ENCODE measurements around the gene NELFCD.

The NELFCD gene

DNA sequence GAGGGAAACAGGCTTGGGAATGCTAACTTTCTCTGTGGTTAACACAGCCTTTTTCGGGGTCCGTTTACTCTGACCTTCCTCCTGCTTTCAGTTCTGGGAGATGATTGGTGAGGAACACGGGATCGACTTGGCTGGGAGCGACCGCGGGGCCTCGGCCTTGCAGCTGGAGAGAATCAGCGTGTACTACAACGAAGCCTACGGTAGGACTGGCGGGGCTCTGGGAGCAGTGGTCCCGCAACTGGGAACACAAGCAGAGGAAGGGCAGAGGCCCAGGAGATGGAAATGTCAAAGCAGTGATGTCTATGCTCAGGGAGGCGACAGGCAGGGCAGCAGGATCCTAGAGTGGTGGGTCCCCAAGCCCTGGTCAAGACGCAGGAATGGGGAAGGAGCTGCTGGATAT is 41.7 kb downstream of the NELFCD start:
- TF ChIP-seq, protein P1, sequence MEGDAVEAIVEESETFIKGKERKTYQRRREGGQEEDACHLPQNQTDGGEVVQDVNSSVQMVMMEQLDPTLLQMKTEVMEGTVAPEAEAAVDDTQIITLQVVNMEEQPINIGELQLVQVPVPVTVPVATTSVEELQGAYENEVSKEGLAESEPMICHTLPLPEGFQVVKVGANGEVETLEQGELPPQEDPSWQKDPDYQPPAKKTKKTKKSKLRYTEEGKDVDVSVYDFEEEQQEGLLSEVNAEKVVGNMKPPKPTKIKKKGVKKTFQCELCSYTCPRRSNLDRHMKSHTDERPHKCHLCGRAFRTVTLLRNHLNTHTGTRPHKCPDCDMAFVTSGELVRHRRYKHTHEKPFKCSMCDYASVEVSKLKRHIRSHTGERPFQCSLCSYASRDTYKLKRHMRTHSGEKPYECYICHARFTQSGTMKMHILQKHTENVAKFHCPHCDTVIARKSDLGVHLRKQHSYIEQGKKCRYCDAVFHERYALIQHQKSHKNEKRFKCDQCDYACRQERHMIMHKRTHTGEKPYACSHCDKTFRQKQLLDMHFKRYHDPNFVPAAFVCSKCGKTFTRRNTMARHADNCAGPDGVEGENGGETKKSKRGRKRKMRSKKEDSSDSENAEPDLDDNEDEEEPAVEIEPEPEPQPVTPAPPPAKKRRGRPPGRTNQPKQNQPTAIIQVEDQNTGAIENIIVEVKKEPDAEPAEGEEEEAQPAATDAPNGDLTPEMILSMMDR (IDR thresholded peaks at IDR 0.05; ENCODE audit: low read length) = no peak
- TF ChIP-seq EZH2phosphoT487 (IDR thresholded peaks at IDR 0.05; ENCODE audit: low read length) = no peak
- no peak for TF ChIP-seq EZH2 (optimal IDR thresholded peaks at IDR 0.05; ENCODE audit: low read depth, low read length)
- no peak overlapping the region for H3K4me3 ChIP-seq (ENCODE audit: low read length)
- H4K20me1 ChIP-seq (ENCODE audit: insufficient read depth, low read length) = peaks cover 10% of the 10 kb centered on the region; the same call in 1 of the 2 replicates
- H3K9ac ChIP-seq (ENCODE audit: low read length) = no peak overlapping the region
- no peaks in the 10 kb centered on the region for H3K4me1 ChIP-seq (ENCODE audit: low read length)
- peaks cover 6% of the 10 kb centered on the region; the same call in 1 of the 2 replicates for H3K36me3 ChIP-seq (replicated peaks; ENCODE audit: insufficient read depth, low read length)
- H3K27me3 ChIP-seq (replicated peaks; ENCODE audit: insufficient read depth, low read length) = no peaks in the 10 kb centered on the region
- no peaks in the 10 kb centered on the region; the same call in 1 of the 2 replicates for H3F3A ChIP-seq (ENCODE audit: insufficient read depth, low read length)
- H3K79me2 ChIP-seq (ENCODE audit: low read length) = peaks cover 38% of the 10 kb centered on the region
- no peak overlapping the region for H2AFZ ChIP-seq (ENCODE audit: low read length)
- no peak overlapping the region for H3K4me2 ChIP-seq (ENCODE audit: low read depth, low read length)
- H3K9me2 ChIP-seq (replicated peaks; ENCODE audit: insufficient read depth, low read length) = no peaks in the 10 kb centered on the region
- DNase-seq = no peak
- no peaks in the 10 kb centered on the region for H3K9me3 ChIP-seq (replicated peaks; ENCODE audit: insufficient read depth, low read length)
- H3K27ac ChIP-seq (ENCODE audit: low read length) = no peak overlapping the region

GRCh38 chr20:59023616-59024015 is 42.6 kb downstream of the NELFCD start:
- H3K36me3 ChIP-seq (replicated peaks; ENCODE audit: insufficient read depth, low read length) = peaks cover 6% of the 10 kb centered on the region; the same call in 1 of the 2 replicates
- H3K4me2 ChIP-seq (ENCODE audit: low read depth, low read length) = no peak overlapping the region
- no peaks in the 10 kb centered on the region for H3K9me3 ChIP-seq (replicated peaks; ENCODE audit: insufficient read depth, low read length)
- no peak for DNase-seq
- 0 out of 2 replicates have a peak, but pooled peaks cover under 1% of the 10 kb centered on the region for H3K4me1 ChIP-seq (ENCODE audit: low read length)
- peaks cover 47% of the 10 kb centered on the region for H3K79me2 ChIP-seq (ENCODE audit: low read length)
- no peaks in the 10 kb centered on the region; the same call in 1 of the 2 replicates for H3F3A ChIP-seq (ENCODE audit: insufficient read depth, low read length)
- H3K9ac ChIP-seq (ENCODE audit: low read length) = no peak overlapping the region
- H3K27me3 ChIP-seq (replicated peaks; ENCODE audit: insufficient read depth, low read length) = no peaks in the 10 kb centered on the region
- no peak overlapping the region for H3K27ac ChIP-seq (ENCODE audit: low read length)
- TF ChIP-seq, protein P1 (IDR thresholded peaks at IDR 0.05; ENCODE audit: low read length) = no peak
- TF ChIP-seq EZH2phosphoT487 (IDR thresholded peaks at IDR 0.05; ENCODE audit: low read length) (no peak), EZH2 (optimal IDR thresholded peaks at IDR 0.05; ENCODE audit: low read depth, low read length) (no peak)
- peaks cover 17% of the 10 kb centered on the region for H4K20me1 ChIP-seq (ENCODE audit: insufficient read depth, low read length)
- H3K4me3 ChIP-seq (ENCODE audit: low read length) = no peak overlapping the region
- no peaks in the 10 kb centered on the region for H3K9me2 ChIP-seq (replicated peaks; ENCODE audit: insufficient read depth, low read length)
- no peak overlapping the region for H2AFZ ChIP-seq (ENCODE audit: low read length)

GRCh38 chr20:59024111-59024530 is 43.1 kb downstream of the NELFCD start:
- Histone ChIP-seq H3K4me1 (ENCODE audit: low read length) (peaks cover 5% of the 10 kb centered on the region), H2AFZ (ENCODE audit: low read length) (no peak overlapping the region), H3K79me2 (ENCODE audit: low read length) (peaks cover 52% of the 10 kb centered on the region), H3K9me2 (replicated peaks; ENCODE audit: insufficient read depth, low read length) (no peaks in the 10 kb centered on the region), H3K9me3 (replicated peaks; ENCODE audit: insufficient read depth, low read length) (no peaks in the 10 kb centered on the region), H3K27me3 (replicated peaks; ENCODE audit: insufficient read depth, low read length) (no peaks in the 10 kb centered on the region), H3K9ac (ENCODE audit: low read length) (no peak overlapping the region), H3K27ac (ENCODE audit: low read length) (no peak overlapping the region), H4K20me1 (ENCODE audit: insufficient read depth, low read length) (peaks cover 17% of the 10 kb centered on the region), H3F3A (ENCODE audit: insufficient read depth, low read length) (no peaks in the 10 kb centered on the region; the same call in 1 of the 2 replicates), H3K36me3 (replicated peaks; ENCODE audit: insufficient read depth, low read length) (peaks cover 6% of the 10 kb centered on the region; the same call in 1 of the 2 replicates), H3K4me3 (ENCODE audit: low read length) (no peak overlapping the region), H3K4me2 (ENCODE audit: low read depth, low read length) (no peak overlapping the region)
- no peak for TF ChIP-seq EZH2phosphoT487 (IDR thresholded peaks at IDR 0.05; ENCODE audit: low read length)
- TF ChIP-seq, protein P1 (IDR thresholded peaks at IDR 0.05; ENCODE audit: low read length) = no peak
- no peak for TF ChIP-seq EZH2 (optimal IDR thresholded peaks at IDR 0.05; ENCODE audit: low read depth, low read length)
- DNase-seq = no peak
